ENCODE data around the gene RPL15. TPM values are rescaled to one million over a fixed set of nuclear protein-coding genes. Genes with fewer than 3 reads are reported as not detected.
"Not testable (repeated sequence)": the region's sequence is repeated elsewhere in the genome, so short reads cannot be mapped to it uniquely, and the experiment has no call there.

Gene RPL15
- total RNA-seq, result 1,125 TPM

DNA sequence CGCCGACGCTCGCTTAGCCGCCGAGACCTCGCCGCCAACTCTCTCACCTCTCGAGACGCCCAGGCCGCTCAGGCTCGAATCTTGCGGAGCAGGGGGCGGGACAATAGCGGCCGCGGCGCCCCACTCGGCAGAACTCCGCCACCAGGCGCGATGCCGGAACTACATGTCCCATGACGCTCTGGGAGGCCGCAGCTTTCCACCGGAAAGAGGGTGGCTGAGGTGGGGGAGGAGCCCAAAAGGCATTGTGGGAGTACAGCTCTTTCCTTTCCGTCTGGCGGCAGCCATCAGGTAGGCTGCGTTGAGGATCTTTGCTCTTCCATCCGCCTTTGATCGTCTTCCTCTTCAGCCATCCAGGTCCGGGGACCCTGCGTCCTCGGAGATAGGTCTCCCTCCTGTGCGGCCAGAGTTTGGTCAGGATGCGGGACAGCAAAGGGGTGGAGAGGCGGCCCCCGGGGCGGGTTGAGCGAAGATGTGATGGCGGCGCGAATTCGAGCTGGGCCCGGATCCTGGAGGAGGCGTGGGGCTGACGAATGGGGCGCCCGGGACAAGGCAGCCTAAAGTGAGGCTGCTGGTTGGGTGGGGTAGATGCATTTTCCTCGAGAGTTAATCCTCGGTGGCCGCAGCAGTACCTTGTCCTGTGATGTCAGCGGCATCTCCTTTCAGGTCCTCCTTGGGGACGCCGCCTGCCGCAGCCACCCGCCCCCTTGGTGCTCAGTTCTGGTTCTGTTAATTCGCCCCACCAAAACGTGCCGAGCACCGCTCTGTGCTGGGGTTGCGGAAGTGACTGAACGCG lies at the start of gene RPL15, which contains the start of gene NKIRAS1:
TSS of gene RPL15 (plus strand) at position 247 of the 793 bp plus-strand sequence. CDS start 728 bp downstream, outside the sequence.
TSS of gene NKIRAS1 (minus strand) at position 105 of the 793 bp plus-strand sequence. CDS start 6,086 bp downstream, outside the sequence.
- intact Hi-C loops (cut with DNase I), result no loop called here
- ATAC-seq (peak; percentile 99), DNase-seq (ENCODE audit: low spot score) (peak; percentile 99)

DNA sequence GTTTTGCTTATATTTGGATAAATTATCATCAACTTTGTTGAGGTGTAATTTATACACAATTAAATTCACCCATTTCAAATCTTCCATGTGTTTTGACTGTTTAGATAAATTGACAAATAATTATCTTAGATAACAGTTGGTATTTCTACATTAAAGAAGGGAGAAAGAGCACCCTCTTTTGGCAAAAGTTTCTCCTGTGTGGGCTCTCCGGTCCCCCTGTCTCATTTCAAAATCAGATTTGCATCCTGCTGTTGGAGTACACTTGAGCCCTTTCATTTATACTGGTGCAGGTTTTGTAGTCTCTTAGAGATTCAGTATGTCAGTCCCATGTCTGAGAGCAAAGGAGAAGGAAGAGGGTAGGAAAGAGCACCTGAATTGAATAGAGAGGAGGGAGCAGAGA lies 49.5 kb upstream of the RPL15 start:
- intact Hi-C loops (cut with DNase I), result no loop called here
- DNase-seq (ENCODE audit: low spot score), result no peak
- ATAC-seq, result no peak

DNA sequence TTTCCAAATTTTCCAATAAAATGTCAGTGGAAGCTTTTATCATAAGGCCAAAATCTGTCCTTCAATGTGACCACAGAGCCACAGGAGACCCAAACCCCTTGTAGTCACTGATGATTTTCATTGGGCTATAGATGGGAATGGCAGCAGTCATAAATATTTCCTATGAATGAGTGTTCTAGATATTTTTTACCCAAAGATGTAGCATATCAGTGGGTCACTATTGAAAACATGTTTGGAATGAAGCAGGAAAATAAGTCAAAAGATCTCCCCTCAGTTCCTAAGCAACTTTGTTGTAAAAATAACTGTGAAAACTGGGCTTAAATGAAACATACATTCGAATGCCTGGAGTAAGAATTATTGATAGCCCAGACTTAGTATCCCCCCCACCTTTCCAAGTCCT lies 49.1 kb upstream of the RPL15 start:
- intact Hi-C loops (cut with DNase I), result no loop called here
- ATAC-seq, result no peak

DNA sequence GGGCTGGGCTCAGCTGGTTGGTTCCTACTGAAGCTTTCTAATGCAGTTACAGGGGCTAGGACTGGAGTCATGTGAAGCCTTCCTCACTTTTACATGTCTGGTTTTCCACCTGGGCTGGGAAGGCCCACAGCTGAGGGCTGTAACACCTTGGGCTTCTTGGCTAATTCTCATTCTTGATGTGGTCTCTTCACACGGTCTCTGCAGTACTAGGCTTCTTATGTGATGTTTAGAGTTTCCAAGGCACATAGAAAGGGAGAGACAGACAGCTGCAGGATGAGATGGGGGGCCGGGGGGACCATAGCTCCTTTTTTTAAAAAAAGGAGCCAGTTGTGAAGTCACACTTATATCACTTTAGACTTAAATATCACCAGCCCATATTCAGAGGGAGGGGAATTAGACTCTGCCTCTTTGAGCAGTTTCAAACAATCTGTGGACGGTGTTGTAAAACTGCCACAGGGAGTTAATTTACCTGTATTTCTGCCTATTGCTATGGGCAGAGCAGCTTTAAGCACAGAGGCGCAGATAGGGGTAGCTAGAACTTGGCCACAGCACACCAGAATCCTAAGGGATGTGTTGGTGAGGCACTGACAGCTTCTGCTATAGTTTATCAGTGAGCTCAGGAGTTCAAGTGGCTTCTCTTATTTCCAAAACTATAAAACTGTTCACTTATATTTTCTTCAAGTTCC lies 46.8 kb upstream of the RPL15 start:
- no peak for ATAC-seq
- intact Hi-C loops (cut with DNase I), result no loop called here

More for the DNA sequence above, 49.1 kb upstream of the RPL15 start:
- no peak for DNase-seq (ENCODE audit: low spot score)

DNA sequence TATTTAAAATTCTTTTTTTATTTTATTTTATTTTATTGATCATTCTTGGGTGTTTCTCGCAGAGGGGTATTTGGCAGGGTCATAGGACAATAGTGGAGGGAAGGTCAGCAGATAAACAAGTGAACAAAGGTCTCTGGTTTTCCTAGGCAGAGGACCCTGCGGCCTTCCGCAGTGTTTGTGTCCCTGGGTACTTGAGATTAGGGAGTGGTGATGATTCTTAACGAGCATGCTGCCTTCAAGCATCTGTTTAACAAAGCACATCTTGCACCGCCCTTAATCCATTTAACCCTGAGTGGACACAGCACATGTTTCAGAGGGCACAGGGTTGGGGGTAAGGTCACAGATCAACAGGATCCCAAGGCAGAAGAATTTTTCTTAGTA lies 46.3 kb upstream of the RPL15 start:
- intact Hi-C loops (cut with DNase I); ATAC-seq; DNase-seq (ENCODE audit: low spot score): not testable (repeated sequence)

More for the DNA sequence above, 46.8 kb upstream of the RPL15 start:
- no peak for DNase-seq (ENCODE audit: low spot score)

DNA sequence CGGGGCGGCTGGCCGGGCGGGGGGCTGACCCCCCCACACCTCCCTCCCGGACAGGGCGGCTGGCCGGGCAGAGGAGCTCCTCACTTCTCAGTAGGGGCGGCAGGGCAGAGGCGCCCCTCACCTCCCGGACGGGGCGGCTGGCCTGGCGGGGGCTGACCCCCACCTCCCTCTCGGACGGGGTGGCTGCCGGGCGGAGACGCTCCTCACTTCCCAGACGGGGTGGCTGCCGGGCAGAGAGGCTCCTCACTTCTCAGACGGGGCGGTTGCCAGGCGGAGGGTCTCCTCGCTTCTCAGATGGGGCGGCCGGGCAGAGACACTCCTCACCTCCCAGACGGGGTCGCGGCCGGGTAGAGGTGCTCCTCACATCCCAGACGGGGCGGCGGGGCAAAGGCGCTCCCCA lies 45.6 kb upstream of the RPL15 start:
- ATAC-seq; intact Hi-C loops (cut with DNase I): not testable (repeated sequence)

DNA sequence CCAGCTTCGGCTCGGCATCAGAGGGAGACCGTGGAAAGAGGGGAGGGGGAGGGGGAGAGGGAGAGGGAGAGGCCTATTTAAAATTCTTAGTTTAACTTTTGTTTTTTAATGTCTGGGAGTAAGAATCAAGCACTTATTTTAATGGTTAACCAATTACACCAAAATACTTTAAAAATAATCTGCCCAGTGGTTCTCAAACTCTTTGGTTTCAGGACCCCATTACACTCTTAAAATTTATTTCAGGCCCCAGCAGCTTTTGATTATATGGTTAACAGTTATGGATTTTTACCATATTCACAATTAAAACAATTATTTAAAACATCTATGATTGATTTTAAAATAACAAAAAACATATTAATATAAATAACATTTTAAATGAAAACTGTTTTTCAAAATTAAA lies 44.6 kb upstream of the RPL15 start:
- ATAC-seq, result no peak
- DNase-seq (ENCODE audit: low spot score), result no peak
- intact Hi-C loops (cut with DNase I), result no loop called here

More for the DNA sequence above, 45.6 kb upstream of the RPL15 start:
- DNase-seq (ENCODE audit: low spot score), result not testable (repeated sequence)

DNA sequence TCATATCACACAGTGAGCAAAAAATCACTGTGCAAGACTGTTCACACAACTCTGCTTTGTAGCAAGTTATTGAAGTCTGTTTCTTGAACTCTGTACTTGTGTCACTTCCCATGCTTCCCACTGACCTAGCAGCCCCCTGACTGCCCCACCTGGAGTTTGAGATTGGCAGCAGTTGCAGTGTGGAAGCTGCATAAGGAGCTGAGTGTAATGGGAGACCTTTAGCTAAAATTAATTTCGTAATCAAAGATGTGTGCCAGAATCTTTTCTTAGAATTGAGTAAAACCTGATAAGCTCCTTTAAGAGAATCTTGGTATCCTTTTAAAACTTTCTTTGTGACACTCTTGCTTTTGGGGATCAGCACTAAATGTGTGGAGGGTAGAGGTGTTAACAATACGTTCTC lies 43.0 kb upstream of the RPL15 start:
- no peak for DNase-seq (ENCODE audit: low spot score)
- ATAC-seq, result peak; percentile 59
- intact Hi-C loops (cut with DNase I), result no loop called here

DNA sequence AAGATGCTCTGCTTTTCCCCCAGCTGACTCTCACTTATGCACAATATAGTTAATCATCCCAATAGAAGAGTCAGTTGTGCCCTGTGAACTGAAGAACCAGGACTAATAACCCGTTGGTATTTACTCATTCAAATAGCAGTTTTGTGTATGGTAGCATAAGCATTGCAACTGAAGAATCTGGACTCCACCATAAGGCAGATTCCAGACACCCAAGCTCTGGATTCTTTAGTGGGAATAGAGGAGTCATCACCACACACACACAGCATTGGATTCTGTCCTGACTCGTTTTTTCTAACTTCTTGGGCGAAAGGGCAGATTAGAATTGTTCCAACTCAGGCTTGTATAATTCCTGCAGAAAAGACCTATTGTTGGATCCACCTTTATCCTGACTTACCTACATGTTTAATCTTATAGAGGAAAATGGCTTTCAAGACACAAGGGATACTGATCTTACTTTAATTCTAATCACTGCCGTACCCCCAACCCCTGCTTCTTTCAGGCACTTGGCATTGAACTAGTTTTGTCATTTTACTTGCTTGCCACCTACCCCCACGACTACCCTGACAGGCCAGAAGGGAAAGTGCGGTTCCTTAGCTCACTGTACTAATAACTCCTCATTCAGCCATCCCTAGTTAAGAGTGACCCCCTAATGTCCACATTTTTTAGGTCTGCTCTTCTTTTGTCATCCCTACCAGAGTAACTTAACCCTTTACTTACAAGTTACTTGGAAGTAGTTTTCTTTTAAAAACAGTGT lies 42.4 kb upstream of the RPL15 start:
- ATAC-seq (peak; percentile 41), DNase-seq (ENCODE audit: low spot score) (no peak)
- intact Hi-C loops (cut with DNase I), result no loop called here

DNA sequence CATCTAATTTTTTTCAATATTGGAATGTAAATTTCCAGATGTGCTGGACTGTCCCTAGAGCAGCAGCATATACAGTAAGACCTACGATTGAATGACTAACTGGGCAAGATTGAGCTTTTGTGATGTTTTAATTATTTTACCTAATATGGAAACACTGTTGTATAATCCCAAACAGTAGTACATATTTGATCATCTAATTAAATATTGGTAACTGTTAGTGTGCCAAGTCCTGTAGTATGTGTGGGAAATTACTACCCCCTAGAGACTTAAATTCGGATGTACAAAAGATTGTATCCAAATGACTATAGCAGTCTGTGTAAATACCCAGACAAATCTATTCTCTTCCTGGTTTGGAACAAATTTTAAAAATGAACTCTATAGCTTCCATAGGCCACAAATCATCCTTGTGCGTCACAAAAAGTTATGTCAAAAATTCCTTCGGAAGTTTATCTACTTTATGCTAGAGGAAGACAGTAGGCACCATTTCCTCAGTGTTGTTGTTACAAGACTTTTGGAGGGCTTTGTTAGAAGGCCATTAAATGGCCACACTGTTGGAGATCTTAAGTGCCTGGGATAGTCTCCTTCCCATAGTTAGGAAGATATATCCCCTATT lies 41.7 kb upstream of the RPL15 start:
- ATAC-seq (no peak), DNase-seq (ENCODE audit: low spot score) (no peak)
- intact Hi-C loops (cut with DNase I), result no loop called here

DNA sequence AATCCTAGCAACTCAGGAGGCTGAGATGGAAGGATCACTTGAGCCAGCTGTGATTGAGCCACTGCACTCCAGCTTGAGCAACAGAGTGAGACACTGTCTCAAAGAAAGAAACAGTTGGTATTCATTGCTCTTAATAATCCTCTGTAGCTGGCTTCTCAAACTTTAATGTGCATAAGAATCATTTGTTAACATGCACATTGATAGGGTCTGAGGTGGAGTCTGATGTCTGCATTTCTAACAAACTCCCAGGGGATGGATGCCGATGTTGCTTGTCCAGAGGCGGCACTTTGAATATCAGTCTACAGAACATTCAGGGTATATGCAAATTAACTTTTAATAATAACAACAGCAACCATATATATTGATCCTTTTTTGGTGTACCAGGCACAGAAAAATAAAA lies 40.0 kb upstream of the RPL15 start:
- ATAC-seq, result no peak
- DNase-seq (ENCODE audit: low spot score), result no peak
- intact Hi-C loops (cut with DNase I), result no loop called here

DNA sequence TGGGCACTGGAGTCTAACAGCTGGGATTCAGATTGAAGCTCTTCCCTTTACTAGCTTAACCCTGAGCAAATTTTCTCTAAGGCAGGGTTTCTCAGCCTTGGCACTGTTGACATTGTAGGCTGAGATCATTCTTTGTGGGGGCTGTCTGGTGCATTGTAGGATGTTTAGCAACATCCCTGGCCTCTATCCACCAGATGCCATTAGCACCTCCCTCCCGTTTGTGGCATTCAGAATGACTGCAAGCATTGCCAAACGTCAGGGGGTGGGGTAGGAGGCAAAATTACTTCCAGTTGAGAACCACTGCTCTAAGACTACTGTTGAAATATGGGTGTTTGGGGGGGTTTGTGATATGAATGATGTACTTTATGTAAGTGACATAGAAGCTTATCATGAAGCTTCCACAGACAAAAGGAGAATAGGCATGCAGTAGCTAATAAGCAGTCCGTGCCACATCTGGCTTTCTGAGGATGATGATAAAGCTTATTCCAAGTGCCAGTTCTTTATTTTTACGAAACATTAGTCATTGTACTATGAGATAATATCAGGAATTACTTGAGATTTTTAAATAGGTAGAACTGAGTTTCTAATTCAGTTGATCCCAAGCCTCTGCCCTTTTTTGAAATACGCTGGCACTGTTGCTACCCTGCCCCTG lies 39.5 kb upstream of the RPL15 start:
- intact Hi-C loops (cut with DNase I), result no loop called here
- ATAC-seq (peak; percentile 35), DNase-seq (ENCODE audit: low spot score) (no peak)

DNA sequence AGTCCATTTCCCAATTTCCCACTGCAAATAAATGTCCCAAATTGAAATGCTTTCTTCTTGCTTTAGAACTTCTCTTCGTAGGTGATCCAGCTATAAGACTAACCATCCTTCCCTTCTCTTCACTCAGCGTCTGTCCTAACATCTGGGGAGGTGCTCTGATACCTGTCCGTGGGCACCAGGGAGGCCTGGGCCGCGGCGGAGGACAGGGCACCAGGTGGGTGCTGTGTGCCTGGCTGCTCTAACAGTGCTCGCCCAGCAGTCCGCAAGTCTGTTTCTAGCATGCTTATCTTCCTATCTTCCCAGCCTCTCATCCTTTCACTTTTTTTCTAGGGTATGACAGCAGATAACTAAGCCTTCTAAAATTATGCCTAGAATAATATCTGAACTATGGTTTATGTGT lies 37.4 kb upstream of the RPL15 start:
- ATAC-seq (no peak), DNase-seq (ENCODE audit: low spot score) (no peak)
- intact Hi-C loops (cut with DNase I), result no loop called here

DNA sequence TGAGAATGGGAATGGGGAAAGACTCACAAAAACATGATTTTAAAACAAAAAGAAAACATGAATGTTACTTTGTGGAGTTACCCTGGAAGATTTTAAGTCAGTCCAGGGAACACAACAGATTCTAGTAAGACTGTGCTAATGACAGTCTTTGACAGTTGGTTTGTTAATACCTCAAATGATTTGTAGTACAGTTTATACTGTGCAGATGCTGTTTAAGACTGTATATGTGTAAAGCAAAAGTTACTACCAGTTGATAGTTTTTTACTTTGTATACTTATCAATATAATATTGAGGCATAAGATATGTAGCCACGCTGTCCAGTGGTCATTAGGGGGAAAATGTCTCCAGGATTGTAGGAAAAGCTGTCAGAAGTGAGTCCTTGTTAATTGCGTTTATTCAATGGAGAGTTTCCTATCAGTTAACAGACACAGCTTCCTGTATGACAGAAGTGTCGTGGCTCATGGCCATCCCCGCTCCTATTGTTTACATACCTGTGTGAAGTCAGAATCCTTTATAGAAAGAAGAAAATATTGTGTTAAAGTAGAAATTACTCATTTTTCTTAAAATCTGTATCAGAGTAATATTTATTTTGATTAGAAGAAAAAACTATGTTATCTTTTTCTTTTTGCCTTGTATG lies 36.1 kb upstream of the RPL15 start:
- DNase-seq (ENCODE audit: low spot score), result no peak
- no peak for ATAC-seq
- intact Hi-C loops (cut with DNase I), result no loop called here

DNA sequence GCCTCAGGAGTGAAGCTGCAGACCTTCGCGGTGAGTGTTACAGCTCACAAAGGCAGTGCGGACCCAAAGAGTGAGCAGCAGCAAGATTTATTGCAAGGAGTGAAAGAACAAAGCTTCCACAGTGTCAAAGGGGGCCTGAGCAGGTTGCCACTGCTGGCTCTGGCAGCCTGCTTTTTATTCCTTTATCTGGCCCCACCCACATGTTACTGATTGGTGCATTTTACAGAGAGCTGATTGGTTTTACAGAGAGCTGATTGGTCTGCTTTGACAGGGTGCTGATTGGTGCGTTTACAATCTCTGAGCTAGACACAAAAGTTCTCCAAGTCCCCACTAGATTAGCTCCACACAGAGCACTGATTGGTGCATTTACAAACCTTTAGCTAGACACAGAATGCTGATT lies 34.9 kb upstream of the RPL15 start:
- intact Hi-C loops (cut with DNase I); ATAC-seq; DNase-seq (ENCODE audit: low spot score): not testable (repeated sequence)

DNA sequence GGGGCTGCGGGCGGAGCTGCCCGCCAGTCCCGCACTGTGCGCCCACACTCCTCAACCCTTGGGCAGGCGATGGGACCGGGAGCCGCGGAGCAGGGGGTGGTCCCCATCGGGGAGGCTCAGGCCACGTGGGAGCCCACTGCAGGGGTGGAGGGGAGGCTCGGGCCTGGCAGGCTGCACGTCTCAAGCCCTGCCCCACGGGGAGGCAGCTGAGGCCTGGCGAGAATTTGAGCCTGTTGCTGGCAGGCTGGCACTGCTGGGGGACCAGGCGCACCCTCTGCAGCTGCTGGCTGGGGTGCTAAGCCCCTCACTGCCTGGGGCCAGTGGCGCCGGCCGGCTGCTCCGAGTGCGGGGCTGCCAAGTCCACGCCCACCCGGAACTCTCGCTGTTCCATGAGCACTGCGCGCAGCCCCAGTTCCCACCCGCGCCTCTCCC lies 34.4 kb upstream of the RPL15 start:
- DNase-seq (ENCODE audit: low spot score), result no peak
- ATAC-seq, result no peak
- intact Hi-C loops (cut with DNase I), result no loop called here

DNA sequence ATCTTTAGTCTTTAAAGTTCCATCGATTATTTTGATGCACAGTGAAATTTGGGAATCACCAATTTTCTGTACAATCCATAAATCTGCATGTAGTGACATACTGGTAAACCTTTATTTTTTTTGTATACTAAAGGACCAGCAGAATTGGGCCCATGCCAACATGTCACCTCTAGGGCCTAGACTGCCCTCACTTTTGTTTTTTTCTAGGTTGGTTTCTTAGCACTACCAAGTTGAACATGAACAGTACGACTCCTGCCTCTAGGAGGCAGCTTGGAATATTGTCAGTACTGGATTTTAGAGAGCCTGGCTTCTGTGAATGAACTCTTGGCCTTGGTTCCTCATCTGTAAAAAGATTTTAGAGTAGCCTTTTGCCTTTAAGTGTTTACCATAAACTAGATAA lies 32.5 kb upstream of the RPL15 start:
- ATAC-seq (peak; percentile 29), DNase-seq (ENCODE audit: low spot score) (no peak)
- intact Hi-C loops (cut with DNase I), result no loop called here

DNA sequence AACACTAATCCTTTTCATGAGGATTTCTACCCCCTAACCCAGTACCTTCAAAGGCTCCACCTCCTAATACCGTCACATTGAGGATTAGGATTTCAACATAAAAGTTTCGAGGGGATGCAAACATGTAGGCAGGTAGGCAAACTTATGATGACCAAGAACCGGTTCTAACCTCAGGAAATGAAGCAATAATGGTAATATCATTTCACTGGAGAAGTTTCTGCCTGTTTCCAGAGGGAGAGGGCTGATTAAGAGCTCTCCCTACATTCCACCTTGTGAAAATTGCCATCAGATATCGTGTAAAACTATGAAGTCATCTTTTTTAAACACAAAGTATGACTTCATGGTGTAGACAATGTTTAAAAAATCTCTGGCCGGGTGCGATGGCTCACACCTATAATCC lies 31.7 kb upstream of the RPL15 start:
- DNase-seq (ENCODE audit: low spot score) (no peak), ATAC-seq (no peak)
- intact Hi-C loops (cut with DNase I), result no loop called here

Data from sciatic nerve (tissue), 2 donors.